HG03103 (cell line): ENCODE measurements around the gene SLC26A11.

Experiments
- ATAC-seq: cut with Tn5 transposase; IDR thresholded peaks from one replicate; pipeline ENCODE4 v1.9.1; 2021; ENCODE audit warnings: low read depth; ENCODE audit not compliant: unreplicated experiment

Gene SLC26A11

DNA sequence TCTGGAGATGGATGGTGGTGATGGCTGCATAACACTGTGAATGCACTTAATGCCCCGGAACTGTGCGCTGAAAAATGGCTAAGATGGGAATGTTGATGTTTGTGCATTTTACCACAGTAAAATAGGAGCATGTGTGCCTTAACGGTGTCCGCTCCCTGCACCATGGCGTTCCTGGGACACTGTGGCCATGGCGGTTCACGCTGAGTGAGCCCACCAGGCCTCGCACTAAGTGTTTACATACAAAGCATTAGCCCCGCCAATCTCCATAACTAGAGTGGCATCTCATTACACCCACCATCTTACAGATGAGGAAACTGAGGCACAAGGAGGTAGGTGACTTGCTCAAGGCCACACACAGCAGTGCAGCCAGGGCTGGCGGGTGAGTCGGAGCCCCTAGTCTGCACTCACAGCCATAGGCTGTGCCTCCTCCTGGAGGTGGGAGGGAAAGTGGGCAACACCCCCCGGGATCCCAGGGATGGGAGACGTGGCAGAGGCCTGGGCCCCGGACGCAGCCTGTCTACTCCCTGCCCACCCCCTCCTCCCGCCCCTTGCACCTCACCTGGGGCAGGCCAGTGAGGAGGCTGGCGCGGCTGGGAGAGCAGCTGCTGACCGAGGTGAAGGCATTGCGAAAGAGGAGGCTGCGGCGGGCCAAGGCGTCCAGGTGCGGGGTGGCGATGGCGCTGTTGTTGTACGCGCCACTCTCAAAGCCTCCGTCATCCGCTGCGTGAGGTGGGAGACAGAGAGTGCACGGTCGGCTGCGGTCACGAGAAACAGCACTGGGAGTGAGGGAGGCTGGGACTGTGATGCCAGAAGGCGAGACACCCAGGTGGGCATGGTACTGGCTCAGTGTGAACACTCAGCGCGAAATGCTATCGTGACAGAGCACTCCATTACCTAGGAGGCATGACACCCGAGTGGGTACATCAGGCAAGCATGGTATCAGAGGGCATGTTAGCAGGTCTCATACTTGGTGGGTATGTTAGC lies 3.5 kb upstream of the SLC26A11 start:
- no peak for ATAC-seq

DNA sequence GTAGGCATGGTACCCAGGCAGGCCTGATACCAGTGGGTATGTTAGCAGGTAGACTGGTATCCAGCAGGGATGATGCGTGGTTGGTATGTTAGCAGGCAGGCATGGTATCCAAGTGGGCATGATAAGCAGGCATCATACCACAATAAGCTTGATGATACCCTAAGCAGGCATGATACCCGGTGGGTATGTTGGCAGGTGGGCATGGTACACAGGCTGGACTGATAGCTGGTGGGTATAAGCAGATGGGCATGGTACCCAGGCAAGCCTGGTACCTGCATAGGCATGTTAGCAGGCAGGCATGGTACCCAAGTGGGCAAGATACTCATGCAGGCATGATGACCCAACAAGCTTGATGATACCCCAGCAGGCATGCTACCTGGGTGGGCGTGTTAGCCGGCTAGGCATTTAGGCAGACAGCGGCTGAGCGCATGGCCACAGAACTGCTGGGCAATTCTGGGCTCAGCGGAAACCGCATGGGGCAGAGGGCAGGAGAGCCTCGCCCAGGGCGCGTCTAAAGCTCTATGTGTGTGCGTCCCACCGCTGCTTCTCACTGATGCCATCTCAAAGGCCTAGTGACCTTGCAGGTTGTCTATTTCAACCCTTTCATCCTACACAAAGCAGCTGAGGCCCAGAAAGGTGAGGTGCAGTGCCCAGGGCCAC lies 2.4 kb upstream of the SLC26A11 start:
- no peak for ATAC-seq

DNA sequence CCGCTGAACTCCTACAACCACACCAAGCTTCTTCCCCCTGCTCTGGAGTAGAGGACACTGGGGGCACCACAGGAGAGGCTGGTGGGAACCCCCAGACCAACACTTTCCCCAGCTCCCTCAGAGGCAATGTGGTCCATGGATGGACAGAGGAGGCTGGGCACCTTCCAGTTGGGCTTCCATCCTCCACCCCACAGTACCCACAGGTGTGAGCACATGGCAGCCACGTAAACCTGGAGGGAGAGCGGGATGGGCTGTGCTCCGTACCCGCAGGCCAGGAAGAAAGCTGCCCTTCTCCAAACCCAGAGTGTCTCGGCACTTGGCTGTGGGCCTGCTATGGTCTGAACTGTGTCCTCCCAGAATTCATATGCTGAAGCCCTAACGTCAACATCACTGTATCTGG lies 1.8 kb upstream of the SLC26A11 start:
- ATAC-seq: no peak

- peak; percentile 47 for ATAC-seq
Measured at GRCh38 chr17:80219013-80219762, 1.0 kb upstream of the SLC26A11 start.

DNA sequence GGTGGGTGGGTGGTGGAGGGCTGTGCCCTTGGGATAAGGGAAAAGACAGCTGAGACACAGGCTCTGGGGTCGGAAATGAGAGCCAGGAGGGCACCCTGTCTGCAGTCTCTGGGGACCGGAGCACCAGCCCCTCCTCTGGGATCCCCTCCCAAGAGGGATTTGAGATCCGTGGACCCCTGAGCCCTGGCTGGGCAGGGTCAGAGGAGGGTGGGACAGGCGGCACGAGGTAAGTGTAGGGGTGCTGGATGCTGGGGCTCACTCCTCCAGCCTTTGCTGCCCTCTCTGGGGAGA lies 519 bp upstream of the SLC26A11 start:
- ATAC-seq: peak; percentile 9

GRCh38 chr17:80220736-80221215 lies 549 bp downstream of the SLC26A11 start:
- ATAC-seq: no peak

GRCh38 chr17:80221351-80222105 lies 1.3 kb downstream of the SLC26A11 start:
- no peak for ATAC-seq

DNA sequence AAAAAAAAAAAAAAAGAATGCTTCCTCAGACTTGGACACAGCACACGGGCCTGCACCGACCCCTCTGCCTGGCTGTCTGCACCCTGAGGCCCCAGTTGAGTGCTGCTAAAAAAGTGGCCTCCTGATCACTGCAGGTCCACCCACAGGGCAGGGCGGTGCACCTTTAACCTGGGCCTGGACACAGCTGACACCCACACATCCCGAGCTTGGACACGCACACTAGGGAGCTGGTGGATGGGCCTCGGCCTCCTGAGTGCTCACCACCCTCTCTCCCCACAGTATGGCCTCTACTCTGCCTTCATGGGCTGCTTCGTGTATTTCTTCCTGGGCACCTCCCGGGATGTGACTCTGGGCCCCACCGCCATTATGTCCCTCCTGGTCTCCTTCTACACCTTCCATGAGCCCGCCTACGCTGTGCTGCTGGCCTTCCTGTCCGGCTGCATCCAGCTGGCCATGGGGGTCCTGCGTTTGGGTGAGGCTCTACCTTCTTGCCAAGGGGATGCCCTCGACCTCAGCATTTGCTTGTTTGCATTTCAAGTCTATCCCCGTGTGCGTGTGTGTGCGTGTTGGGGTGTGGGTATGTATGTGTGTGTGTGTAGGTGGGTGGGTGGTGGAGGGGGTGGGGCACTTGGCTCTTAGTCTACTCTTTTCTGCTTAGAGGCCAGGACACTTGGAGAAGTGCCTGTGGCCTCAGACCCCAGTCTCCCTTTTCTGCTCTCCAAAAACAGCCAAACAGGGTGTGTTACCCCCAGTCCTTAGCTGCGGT lies 2.3 kb downstream of the SLC26A11 start:
- ATAC-seq: no peak

DNA sequence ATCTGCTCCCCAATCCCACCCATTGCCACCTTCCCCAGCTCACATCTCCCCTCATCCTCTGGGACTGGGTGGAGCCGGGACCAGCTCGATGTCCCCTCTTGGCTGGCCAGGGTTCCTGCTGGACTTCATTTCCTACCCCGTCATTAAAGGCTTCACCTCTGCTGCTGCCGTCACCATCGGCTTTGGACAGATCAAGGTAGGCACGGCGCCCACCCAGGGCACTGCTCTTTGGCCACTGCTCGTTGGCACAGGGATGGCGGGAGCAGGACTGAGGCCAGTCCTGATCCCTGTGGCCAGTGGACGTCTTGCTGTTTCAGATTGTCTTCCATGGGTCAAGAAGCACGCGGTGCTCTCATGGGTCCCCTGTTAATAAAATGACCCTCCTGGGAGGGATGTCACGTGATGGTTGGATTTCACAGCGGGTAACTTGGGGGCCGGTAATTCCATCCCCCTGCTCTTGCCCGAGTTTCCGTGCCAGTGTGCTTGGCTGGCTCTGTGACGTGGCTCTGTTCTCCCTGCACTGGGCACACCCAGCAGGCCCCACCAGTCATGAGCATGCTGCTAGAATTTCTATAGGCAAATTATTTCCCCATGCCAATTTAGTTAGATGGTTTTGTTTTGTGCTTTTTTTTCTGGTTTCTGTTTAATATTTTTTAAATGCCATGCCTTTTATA lies 3.1 kb downstream of the SLC26A11 start:
- no peak for ATAC-seq

- no peak for ATAC-seq
Measured at GRCh38 chr17:80223838-80224497, 3.7 kb downstream of the SLC26A11 start.

DNA sequence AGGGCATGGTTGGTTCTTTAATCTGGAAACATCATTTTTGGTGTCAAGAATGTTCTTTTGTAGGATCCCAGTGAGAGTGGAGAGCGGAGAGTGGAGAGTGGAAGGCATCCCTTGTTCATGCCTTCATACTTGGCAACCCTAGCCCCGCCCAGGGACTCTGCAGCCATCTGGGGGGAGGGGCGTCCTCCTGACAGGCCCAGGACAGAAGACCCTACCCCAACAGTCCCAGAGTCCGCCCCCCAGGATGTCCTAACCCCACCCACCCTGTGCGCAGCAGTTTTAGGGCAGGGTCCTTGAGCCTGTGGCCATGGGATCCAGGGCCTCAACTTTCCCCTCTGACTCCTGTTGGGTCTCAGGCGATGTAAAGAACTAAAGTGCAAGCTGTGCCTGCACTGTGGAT lies 4.5 kb downstream of the SLC26A11 start:
- no peak for ATAC-seq

DNA sequence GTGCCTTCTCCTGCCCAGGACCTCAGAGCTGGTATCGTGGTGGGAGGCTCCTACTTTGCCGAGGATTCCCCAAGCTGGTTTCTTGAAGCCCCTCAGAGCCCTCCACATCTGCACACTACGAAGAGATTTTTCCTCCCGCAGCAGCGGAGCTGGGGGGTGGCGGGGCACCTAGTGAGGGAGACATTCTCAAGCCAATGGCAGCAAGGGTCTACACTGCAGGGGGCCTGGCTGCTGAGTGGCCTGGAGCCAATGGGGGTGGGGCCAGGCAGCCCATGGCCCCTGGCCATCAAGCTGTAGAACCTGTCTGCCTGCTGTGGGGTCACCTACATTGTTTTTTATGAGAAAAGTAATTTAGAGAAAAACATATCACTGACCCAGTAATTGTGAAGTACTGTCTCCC lies 5.0 kb downstream of the SLC26A11 start:
- ATAC-seq: no peak

GRCh38 chr17:80227156-80227555 lies 6.9 kb downstream of the SLC26A11 start:
- no peak for ATAC-seq

DNA sequence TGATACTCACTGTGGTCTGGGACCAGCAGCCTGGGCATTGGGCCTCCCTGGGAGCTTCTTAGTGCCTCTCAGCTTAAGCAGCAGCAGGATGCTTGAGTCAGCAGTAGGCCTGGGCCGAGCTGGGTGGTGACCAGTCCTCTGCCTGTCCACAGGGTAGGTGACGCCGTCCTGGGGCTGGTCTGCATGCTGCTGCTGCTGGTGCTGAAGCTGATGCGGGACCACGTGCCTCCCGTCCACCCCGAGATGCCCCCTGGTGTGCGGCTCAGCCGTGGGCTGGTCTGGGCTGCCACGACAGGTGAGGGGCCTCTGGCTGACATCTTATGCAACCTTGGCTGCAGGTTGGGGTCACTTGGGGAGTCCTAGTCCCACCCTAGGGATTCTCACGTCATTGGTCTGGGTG lies 7.4 kb downstream of the SLC26A11 start:
- ATAC-seq: no peak

- no peak for ATAC-seq
Measured at GRCh38 chr17:80228477-80228876, 8.2 kb downstream of the SLC26A11 start.

- ATAC-seq: no peak
Measured at GRCh38 chr17:80229011-80229410, 8.8 kb downstream of the SLC26A11 start.

- no peak for ATAC-seq
Measured at GRCh38 chr17:80232438-80232837, 12.2 kb downstream of the SLC26A11 start.

DNA sequence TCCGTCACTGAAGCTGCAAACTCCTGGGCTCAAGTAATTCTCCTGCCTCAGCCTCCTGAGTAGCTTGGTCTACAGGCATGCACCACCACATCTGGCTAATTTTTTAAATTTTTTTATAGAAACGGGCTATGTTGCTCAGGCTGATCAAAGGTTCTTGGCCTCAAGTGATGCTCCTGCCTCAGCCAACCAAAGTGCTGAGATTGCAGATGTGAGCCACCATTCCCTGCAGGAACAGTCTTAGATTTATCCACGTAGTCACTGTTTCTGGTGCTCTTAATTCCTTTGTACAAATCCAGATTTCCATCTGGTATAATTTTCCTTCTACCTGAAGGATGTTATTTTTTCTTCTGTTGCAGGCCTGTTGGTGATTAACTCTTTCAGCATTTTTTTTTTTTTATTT lies 13.0 kb downstream of the SLC26A11 start:
- no peak for ATAC-seq

- no peak for ATAC-seq
Measured at GRCh38 chr17:80236911-80237310, 16.7 kb downstream of the SLC26A11 start.
